ENCODE measurements around the gene NOS2. TPM values are rescaled to one million over a fixed set of nuclear protein-coding genes. Genes with fewer than 3 reads are reported as not detected.
"Not testable (repeated sequence)": the region's sequence is repeated elsewhere in the genome, so short reads cannot be mapped to it uniquely, and the experiment has no call there.

The NOS2 gene
- total RNA-seq, 4 donors from 2014 or later: 0.13 to 0.69 (median 0.33) TPM; not detected in 1

DNA sequence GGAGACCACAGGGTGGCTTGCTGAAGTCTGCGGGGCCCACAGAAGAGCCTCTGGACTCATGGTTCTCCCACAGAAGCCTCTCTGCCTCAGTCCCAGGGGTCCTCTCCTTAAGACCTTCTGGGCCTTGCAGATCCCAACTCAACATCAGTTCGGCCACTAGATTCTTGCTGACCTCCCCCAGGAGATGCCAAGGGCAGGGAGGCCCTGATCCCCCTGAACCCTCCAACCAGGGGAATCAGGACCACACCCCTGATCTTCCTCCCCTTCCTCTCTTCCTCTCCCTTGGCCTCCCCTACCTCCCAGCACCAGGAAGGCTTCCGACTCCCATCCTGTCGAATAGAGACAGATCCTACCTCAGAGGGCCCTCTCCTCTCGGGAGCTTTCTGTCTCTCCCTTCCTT lies 53.4 kb downstream of the NOS2 start:
- peak; percentile 70 for DNase-seq (ENCODE audit: extremely low spot score)
- Histone ChIP-seq H3K4me1 (no peaks in the 10 kb centered on the region), H3K36me3 (no peaks in the 10 kb centered on the region), H3K9me3 (no peaks in the 10 kb centered on the region), H3K27ac (replicated peaks in 1 of 4) (no peak overlapping the region), H3K27me3 (no peaks in the 10 kb centered on the region), H3K4me3 (no peak overlapping the region)
- intact Hi-C loops (cut with DNase I): no loop called here
- 86% methylated on average over 4 of the region's 5 CpGs for WGBS
- no peak for TF ChIP-seq EP300 (IDR thresholded peaks at IDR 0.05)

DNA sequence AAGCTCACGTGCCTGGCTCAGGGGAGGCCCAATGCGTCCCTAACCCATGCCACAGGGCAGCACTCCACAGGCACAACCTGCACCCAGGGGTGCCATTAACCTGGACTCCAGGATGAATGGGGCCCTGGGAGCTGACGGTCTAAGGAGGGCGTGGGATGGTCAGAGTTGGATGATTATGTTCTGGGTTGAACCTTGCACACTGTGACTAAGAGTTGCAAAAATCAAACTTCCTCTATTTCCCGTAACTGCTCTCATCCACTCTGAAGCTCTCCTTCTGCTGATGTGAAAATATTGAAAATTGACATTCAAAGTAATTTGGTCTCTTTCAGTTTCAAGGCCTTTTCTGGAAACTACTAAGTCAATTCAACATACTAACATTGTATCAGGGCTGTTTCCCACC lies 54.0 kb downstream of the NOS2 start:
- peak; percentile 17 for DNase-seq (ENCODE audit: extremely low spot score)
- H3K9me3 ChIP-seq; H3K4me3 ChIP-seq; intact Hi-C loops (cut with DNase I); H3K36me3 ChIP-seq; H3K27me3 ChIP-seq; H3K4me1 ChIP-seq; H3K27ac ChIP-seq (replicated peaks in 1 of 4): not testable (repeated sequence)
- WGBS: 92% methylated on average over 1 of the region's 5 CpGs

DNA sequence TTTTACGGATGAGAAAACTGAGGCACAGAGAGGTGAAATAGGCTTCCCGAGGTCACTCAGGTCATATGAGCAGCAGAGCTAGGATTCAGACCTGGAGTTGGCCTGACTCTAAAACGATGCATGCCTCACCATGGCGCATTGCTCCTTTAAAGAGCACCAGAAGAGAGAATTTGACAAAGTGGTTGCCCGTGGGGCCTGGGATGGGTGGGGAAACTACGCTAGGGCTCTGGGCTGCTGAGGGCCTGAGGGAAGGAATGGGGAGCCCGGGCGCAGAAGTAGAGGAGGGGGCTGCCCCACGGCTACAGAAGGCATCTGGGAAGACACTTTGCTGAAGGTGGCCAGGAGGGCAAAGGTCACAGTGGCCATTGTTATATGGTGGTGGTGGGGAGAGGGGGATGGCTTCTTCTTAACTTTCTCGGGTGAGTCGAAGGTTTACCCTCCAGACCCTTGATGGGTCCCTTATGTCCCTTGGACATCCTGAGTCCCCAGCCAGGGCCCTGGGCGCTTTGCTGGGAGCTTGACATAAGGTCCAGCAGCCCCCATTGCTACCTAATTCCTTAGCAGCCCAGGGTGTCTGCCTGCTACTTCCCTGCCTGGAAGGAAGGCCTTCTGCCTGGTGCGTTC lies 55.0 kb downstream of the NOS2 start:
- WGBS: 77% methylated on average over 12 of the region's 13 CpGs
- H3K4me1 ChIP-seq; H3K4me3 ChIP-seq; H3K9me3 ChIP-seq; H3K27ac ChIP-seq (replicated peaks in 1 of 4); intact Hi-C loops (cut with DNase I); H3K27me3 ChIP-seq; H3K36me3 ChIP-seq: not testable (repeated sequence)
- DNase-seq (ENCODE audit: extremely low spot score): peak; percentile 53

DNA sequence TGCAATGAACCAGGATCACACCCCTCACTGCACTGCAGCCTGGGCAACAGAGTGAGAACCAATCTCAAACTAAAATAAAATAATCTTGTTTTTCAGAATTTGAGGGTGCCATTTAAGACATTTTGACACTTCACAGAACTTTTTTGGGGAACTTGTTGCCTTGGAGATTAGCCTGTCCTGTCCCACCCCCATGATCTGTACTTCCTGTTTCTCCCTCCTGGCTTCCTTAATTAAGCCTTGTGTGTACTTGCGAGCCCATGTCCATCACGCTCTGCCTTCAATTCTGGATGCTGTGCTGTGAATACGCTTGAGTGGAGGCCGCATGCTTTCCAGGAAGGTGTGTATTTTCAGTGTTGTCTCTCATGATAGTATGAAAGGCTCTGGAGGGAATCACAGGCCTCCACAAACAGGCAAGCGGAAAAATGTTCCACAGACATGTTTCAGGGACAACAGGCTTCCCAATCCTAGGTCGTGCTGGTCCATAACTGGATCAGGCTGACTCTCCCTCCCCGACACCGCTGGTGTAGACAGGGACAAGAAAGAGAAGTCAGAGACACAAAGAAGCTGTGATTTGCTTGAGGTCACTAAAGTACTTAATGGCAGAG lies 56.9 kb downstream of the NOS2 start:
- DNase-seq (ENCODE audit: extremely low spot score): no peak
- H3K4me1 ChIP-seq: no peaks in the 10 kb centered on the region
- TF ChIP-seq POLR2A (IDR thresholded peaks at IDR 0.05; ENCODE audit: low read depth) (no peak), EP300 (IDR thresholded peaks at IDR 0.05) (no peak), POLR2AphosphoS5 (IDR thresholded peaks at IDR 0.05) (no peak)
- TF ChIP-seq, protein P1, sequence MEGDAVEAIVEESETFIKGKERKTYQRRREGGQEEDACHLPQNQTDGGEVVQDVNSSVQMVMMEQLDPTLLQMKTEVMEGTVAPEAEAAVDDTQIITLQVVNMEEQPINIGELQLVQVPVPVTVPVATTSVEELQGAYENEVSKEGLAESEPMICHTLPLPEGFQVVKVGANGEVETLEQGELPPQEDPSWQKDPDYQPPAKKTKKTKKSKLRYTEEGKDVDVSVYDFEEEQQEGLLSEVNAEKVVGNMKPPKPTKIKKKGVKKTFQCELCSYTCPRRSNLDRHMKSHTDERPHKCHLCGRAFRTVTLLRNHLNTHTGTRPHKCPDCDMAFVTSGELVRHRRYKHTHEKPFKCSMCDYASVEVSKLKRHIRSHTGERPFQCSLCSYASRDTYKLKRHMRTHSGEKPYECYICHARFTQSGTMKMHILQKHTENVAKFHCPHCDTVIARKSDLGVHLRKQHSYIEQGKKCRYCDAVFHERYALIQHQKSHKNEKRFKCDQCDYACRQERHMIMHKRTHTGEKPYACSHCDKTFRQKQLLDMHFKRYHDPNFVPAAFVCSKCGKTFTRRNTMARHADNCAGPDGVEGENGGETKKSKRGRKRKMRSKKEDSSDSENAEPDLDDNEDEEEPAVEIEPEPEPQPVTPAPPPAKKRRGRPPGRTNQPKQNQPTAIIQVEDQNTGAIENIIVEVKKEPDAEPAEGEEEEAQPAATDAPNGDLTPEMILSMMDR (IDR thresholded peaks at IDR 0.05): no peak
- intact Hi-C loops (cut with DNase I): no loop called here
- no peak overlapping the region for H3K4me3 ChIP-seq
- no peaks in the 10 kb centered on the region for H3K27me3 ChIP-seq
- no peaks in the 10 kb centered on the region for H3K36me3 ChIP-seq
- WGBS: 74% methylated on average over 8 of the region's 8 CpGs
- no peak overlapping the region for H3K27ac ChIP-seq (replicated peaks in 1 of 4)
- no peaks in the 10 kb centered on the region for H3K9me3 ChIP-seq

DNA sequence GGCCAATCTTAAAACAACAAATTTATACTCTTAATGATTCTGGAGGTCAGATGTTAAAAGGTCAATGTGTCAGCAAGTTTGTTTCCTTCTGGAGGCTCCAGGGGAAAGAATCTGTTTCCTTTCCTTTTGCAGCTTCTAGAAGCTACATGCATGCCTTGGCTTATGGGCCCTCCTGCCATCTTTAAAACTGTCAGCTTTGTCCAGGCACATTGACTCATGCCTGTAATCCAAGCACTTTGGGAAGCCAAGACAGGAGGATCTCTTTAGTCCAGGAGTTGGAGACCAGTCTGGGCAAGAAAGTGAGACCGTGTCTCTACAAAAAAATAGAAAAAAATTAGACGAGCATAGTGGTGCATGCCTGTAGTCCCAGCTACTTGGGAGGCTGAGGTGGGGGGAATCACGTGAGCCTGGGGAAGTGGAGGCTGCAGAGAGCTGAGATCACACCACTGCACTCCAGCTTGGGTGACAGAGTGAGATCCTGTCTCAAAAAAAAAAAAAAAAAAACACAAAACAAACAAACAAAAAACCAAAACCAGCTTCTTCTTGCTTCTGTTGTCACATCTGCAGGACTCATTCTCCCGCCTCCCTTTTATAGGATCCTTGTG lies 58.3 kb downstream of the NOS2 start:
- no peaks in the 10 kb centered on the region for H3K36me3 ChIP-seq

DNA sequence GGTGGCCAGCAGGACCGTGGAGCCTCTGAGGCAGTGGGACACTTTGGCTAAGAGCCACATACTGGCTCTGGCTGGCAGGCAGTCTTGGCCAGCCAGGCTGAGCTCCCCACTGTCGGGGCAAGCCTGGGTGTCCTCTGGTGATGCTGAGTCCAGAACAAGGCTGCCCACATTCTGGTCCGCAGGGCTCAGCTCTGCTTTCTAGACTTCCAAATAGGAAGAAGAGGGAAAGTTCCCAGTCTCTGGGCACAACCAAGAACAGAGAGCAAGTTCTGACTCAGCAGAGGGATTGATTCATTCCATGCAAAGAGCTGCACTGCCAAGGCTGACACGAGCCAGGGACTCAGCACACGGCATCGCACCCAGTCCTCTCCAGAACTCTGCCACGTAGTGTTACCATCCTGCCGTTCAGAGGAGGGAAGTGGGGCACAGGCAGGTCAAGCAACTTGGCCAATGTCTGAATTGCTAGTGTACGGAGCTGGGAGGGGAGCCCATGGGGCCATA lies 58.9 kb downstream of the NOS2 start:
- no peaks in the 10 kb centered on the region for H3K4me1 ChIP-seq
- H3K4me3 ChIP-seq: no peak overlapping the region
- peak; percentile 86 for DNase-seq (ENCODE audit: extremely low spot score)
- H3K27ac ChIP-seq (replicated peaks in 1 of 4): no peak overlapping the region
- H3K9me3 ChIP-seq: no peaks in the 10 kb centered on the region
- WGBS: 52% methylated on average over 9 of the region's 9 CpGs
- TF ChIP-seq POLR2AphosphoS5 (IDR thresholded peaks at IDR 0.05) (no peak), POLR2A (IDR thresholded peaks at IDR 0.05; ENCODE audit: low read depth) (no peak), EP300 (IDR thresholded peaks at IDR 0.05) (no peak)
- TF ChIP-seq, protein P1 (IDR thresholded peaks at IDR 0.05): no peak
- H3K27me3 ChIP-seq: no peaks in the 10 kb centered on the region
- H3K36me3 ChIP-seq: no peaks in the 10 kb centered on the region
- intact Hi-C loops (cut with DNase I): no loop called here

More for the DNA sequence above, 58.3 kb downstream of the NOS2 start:
- H3K27me3 ChIP-seq: no peaks in the 10 kb centered on the region
- TF ChIP-seq, protein P1 (IDR thresholded peaks at IDR 0.05): no peak
- no peak for TF ChIP-seq POLR2A (IDR thresholded peaks at IDR 0.05; ENCODE audit: low read depth)
- no peak for TF ChIP-seq EP300 (IDR thresholded peaks at IDR 0.05)
- no peak for TF ChIP-seq POLR2AphosphoS5 (IDR thresholded peaks at IDR 0.05)
- peak; percentile 57 for DNase-seq (ENCODE audit: extremely low spot score)
- no peak overlapping the region for H3K4me3 ChIP-seq
- no peak overlapping the region for H3K27ac ChIP-seq (replicated peaks in 1 of 4)
- no peaks in the 10 kb centered on the region for H3K9me3 ChIP-seq
- WGBS: 72% methylated on average over 4 of the region's 4 CpGs
- intact Hi-C loops (cut with DNase I): no loop called here
- H3K4me1 ChIP-seq: no peaks in the 10 kb centered on the region

DNA sequence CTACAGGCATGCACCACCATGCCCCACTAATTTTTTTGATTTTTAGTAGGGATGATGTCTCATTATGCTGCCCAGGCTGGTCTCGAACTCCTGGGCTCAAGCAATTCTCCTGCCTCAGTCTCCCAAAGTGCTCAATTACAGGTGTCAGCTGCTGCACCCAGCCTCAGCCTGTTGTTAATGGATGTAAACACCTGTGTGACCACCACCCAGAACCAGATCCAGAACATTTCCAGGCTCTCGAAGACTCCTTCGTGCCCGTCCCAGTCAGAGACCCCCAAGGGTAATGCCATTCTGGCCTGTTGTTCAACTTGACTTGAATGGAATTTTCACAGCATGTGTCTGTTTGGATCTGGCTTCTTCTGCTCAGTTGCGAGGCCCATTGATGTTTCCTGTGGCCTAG lies 59.8 kb downstream of the NOS2 start:
- H3K27ac ChIP-seq (replicated peaks in 1 of 4); H3K9me3 ChIP-seq; H3K4me3 ChIP-seq; intact Hi-C loops (cut with DNase I); H3K4me1 ChIP-seq; H3K27me3 ChIP-seq; H3K36me3 ChIP-seq: not testable (repeated sequence)
- WGBS: 78% methylated on average over 5 of the region's 5 CpGs
- peak; percentile 64 for DNase-seq (ENCODE audit: extremely low spot score)

All from esophagus muscularis mucosa (tissue), 4 donors.